Hematopoietic multipotent progenitor cell treated with erythropoietin and hydrocortisone succinate and interleukin-3 and kit ligand, for 6 days (in vitro differentiated cells): ENCODE measurements around the gene MYO1G.
"Not testable (repeated sequence)": the region's sequence is repeated elsewhere in the genome, so short reads cannot be mapped to it uniquely, and the experiment has no call there.

Source experiments
- DNase-seq: peaks from one replicate; pipeline ENCODE4 v3.0.0-alpha.2; 2015

The MYO1G gene

DNA sequence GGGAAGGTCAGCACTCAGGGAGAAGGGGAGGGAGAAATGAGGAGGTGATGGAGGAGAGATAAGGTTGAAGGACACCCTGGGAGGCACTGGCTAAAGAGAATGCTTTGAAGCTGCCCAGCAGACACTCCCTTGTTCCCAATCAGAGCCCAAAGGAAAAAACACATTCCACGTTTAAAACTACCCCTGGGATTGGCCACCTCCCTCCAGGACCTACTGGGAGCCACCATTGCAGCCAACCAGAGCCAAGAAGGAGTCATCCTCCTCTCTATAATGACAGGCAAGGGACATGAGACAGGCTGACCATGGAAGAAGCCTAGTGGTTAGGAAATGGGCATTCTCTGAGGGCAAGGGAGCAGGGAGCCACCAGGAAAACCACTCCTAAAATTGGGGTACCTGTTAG is 43.8 kb downstream of the MYO1G start:
- no peak for DNase-seq

DNA sequence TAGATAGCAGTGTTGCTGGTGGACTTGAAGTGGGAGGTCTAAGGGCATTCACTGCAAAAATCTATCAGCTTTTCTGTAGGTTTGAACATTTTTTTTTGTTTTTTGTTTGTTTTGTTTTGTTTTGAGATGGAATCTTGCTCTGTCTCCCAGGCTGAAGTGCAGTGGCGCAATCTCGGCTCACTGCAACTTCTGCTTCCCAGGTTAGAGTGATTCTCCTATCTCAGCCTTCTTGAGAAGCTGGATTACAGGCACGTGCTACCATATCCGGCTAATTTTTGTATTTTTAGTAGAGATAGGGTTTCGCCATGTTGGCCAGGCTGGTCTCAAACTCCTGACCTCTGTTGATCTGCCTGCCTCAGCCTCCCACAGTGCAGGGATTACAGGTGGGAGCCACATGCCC is 44.3 kb downstream of the MYO1G start:
- not testable (repeated sequence) for DNase-seq

- DNase-seq, result no peak
Measured at GRCh38 chr7:44930921-44931320, 47.9 kb downstream of the MYO1G start.

- no peak for DNase-seq
Measured at GRCh38 chr7:44922351-44922694, 56.5 kb downstream of the MYO1G start.

GRCh38 chr7:44921607-44922350 is 57.0 kb downstream of the MYO1G start:
- peak; percentile 94 for DNase-seq

GRCh38 chr7:44920119-44920518 is 58.7 kb downstream of the MYO1G start:
- no peak for DNase-seq

DNA sequence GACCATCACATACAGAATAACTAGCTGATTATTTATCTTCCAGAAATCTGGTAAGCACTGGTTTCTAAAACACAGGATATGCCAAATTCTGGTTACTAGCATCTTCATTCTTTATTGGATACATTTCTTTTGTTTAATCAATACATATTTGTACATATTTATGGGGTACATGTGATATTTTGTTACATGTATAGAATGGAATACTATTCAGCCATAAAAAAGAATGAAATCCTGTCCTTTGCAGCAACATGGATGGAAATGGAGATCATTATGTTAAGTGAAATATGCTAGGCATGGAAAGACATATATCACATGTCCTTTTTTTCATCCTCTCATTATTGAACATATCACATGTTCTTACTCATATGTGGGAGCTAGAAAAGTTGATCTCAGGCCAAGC is 60.8 kb downstream of the MYO1G start:
- DNase-seq, result no peak

DNA sequence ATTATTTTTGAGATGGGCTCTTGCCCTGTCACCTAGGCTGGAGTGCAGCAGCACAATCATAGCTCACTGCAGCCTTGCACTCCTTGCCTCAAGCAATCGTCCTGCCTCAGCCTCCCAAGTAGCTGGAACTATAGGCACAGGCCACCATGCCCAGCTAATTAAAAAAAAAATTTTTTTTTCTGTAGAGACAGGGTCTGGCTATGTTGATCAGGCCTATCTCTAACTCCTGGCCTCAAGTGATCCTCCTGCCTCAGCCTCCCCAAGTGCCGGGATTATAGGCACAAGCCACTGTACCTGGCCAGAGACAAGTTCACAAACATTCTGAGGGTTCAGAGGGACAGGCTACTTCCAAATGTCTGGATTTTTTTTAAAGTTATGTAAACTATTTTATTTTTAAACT is 61.4 kb downstream of the MYO1G start:
- DNase-seq, result no peak

DNA sequence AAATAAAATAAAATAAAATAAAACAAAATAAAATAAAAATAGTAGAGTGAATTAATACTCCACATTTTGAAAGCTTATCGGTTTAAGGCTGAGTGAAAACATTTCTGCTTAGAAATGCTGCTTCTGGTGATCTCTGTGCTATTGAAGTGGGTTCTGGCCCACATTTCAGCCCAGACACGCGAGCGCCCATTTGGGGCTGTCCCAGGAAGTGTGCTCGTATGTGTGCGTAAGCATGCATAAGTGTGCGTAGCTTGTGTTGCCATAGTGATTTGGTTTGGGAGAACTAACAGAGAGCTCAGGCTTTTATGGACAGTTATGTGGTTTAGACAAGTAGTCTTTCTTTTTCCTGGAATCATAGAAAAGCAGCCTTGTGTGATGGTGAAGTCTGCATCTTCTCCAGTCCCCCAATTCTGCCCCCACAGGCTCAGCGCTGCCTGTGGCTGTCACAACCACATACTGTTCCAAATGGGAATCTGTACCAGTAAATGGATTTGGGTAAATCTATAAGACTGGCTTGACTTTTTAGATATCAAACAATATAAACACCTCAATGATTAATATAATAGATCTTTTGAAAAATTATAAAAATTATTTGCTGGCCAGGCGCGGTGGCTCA is 63.7 kb downstream of the MYO1G start:
- DNase-seq, result no peak

DNA sequence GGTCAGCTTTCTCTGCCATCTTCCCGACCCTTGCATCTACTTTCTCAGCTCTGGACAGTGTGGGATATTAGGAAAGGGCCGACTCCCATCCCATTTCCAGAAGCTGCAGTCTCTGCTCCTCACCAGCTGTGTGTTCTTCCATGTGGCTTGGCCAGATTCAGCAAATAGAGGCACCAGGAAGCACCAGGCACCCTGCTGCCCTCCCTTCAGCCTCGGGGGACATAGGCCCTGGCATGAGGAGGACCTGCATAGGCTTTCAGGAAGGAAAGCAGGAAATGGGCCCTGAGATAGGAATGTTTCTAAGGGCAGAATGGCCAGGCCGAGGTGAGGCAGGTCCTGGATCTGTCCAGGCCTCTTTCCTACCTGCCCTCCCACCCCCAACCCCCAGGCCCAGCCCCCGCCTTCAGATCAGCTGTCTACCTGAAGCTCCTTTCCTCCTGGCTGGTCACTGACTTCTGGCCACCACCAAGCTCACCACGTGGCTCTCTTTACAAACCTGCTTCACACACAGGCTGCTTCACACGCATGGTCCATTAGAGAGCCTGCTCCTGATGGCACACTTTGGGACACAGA is 66.0 kb downstream of the MYO1G start:
- DNase-seq, result no peak
